HEK293 (cell line): Measurements from ENCODE around the gene MYBPH.

Source experiments
- CTCF ChIA-PET: fragments of 350-600 bp; formaldehyde crosslinking; extraction: SDS; loops from one replicate; lab custom pipeline; 2021; ENCODE audit warnings: antibody characterized with exemption; lab: Yijun Ruan, JAX
- POLR2A ChIA-PET: fragments of 300-600 bp; formaldehyde crosslinking; extraction: SDS; loops from one replicate; lab custom pipeline; 2020; ENCODE audit warnings: antibody characterized with exemption, inconsistent platforms; lab: Yijun Ruan, JAX
- H3K27ac ChIP-seq: fragments of 200-500 bp; sonication (Bioruptor generic); 2 replicates; pipeline ENCODE4 v1.5.1; 2014; ENCODE audit warnings: low read depth, low read length, control low read depth, inconsistent platforms; ENCODE audit errors: extremely low read depth
- H3K36me3 ChIP-seq, 2 experiments: fragments of 200-500 bp in 1 of 2; sonication (Bioruptor generic) in 1 of 2; 1 replicate in 1 of 2; 2 replicates in 1 of 2; pipeline ENCODE4 v1.5.1; 2014 to 2017; ENCODE audit warnings: inconsistent platforms in 2 of 2, low read length in 2 of 2; ENCODE audit not compliant: control insufficient read depth in 2 of 2, insufficient read depth in 1 of 2
- H3K4me1 ChIP-seq: fragments of 200-500 bp; sonication (Bioruptor generic); 2 replicates; pipeline ENCODE4 v1.5.1; 2014; ENCODE audit warnings: mild to moderate bottlenecking, low read length, inconsistent platforms; ENCODE audit not compliant: control insufficient read depth, insufficient read depth
- H3K4me3 ChIP-seq: 2 replicates; pipeline ENCODE4 v1.5.1; 2011; ENCODE audit warnings: low read depth, mild to moderate bottlenecking, control low read depth, low read length, moderate library complexity
- H3K9me3 ChIP-seq: fragments of 200-500 bp; sonication (Bioruptor generic); 2 replicates; pipeline ENCODE4 v1.5.1; 2014; ENCODE audit warnings: low read depth, low read length, inconsistent platforms; ENCODE audit not compliant: control insufficient read depth, insufficient read depth
- CTCF ChIP-seq: fragments of 450-650 bp; formaldehyde crosslinking; IDR thresholded peaks from 2 replicates; pipeline ENCODE4 v1.5.1; 2016; ENCODE audit warnings: missing biosample characterization, missing genetic modification characterization
- HOXA7 ChIP-seq: sonication (generic); formaldehyde crosslinking; IDR thresholded peaks from 2 replicates; pipeline ENCODE4 v1.8.1; 2022; ENCODE audit warnings: missing genetic modification reagents, borderline replicate concordance
- KLF10 ChIP-seq: fragments of 450-650 bp; IDR thresholded peaks from 2 replicates; pipeline ENCODE4 v1.5.1; 2018; ENCODE audit warnings: missing biosample characterization, mild to moderate bottlenecking, missing genetic modification characterization
- KLF16 ChIP-seq: fragments of 450-650 bp; formaldehyde crosslinking; IDR thresholded peaks from 2 replicates; pipeline ENCODE4 v1.5.1; 2017; ENCODE audit warnings: missing biosample characterization, missing genetic modification characterization
- OVOL3 ChIP-seq: fragments of 450-650 bp; formaldehyde crosslinking; IDR thresholded peaks from 2 replicates; pipeline ENCODE4 v1.5.1; 2016; ENCODE audit warnings: missing biosample characterization, missing genetic modification characterization
- SCRT1 ChIP-seq: fragments of 450-650 bp; formaldehyde crosslinking; IDR thresholded peaks from 2 replicates; pipeline ENCODE4 v1.5.1; 2016; ENCODE audit warnings: missing biosample characterization, missing genetic modification characterization, borderline replicate concordance
- SCRT2 ChIP-seq: fragments of 450-650 bp; formaldehyde crosslinking; IDR thresholded peaks from 2 replicates; pipeline ENCODE4 v1.5.1; 2016; ENCODE audit warnings: missing biosample characterization, missing genetic modification characterization
- ZBTB17 ChIP-seq: fragments of 450-650 bp; formaldehyde crosslinking; IDR thresholded peaks from 2 replicates; pipeline ENCODE4 v1.5.1; 2016; ENCODE audit warnings: missing biosample characterization, missing genetic modification characterization
- ZNF19 ChIP-seq: fragments of 450-650 bp; formaldehyde crosslinking; IDR thresholded peaks from 2 replicates; pipeline ENCODE4; 2016; ENCODE audit warnings: missing biosample characterization, missing genetic modification characterization, low read depth
- ZNF350 ChIP-seq: fragments of 450-650 bp; formaldehyde crosslinking; IDR thresholded peaks from 2 replicates; pipeline ENCODE4 v1.5.0; 2017; ENCODE audit warnings: missing biosample characterization, mild to moderate bottlenecking, missing genetic modification characterization
- ZNF514 ChIP-seq: fragments of 450-650 bp; formaldehyde crosslinking; IDR thresholded peaks from 2 replicates; pipeline ENCODE4 v1.5.1; 2016; ENCODE audit warnings: missing biosample characterization, missing genetic modification characterization
- ZNF529 ChIP-seq: fragments of 450-650 bp; formaldehyde crosslinking; IDR thresholded peaks from 2 replicates; pipeline ENCODE4 v1.5.1; 2017; ENCODE audit warnings: missing genetic modification characterization, missing biosample characterization; ENCODE audit not compliant: insufficient replicate concordance
- ZNF530 ChIP-seq: fragments of 450-650 bp; formaldehyde crosslinking; IDR thresholded peaks from 2 replicates; pipeline ENCODE4 v1.5.1; 2016; ENCODE audit warnings: low read depth, missing biosample characterization, missing genetic modification characterization
- ZNF558 ChIP-seq: fragments of 450-650 bp; formaldehyde crosslinking; IDR thresholded peaks from 2 replicates; pipeline ENCODE4 v1.5.1; 2016; ENCODE audit warnings: missing biosample characterization, missing genetic modification characterization
- ZNF561 ChIP-seq: fragments of 450-650 bp; IDR thresholded peaks from 2 replicates; pipeline ENCODE4 v1.5.1; 2018; ENCODE audit warnings: missing biosample characterization, missing genetic modification characterization, borderline replicate concordance
- ZNF585B ChIP-seq: fragments of 450-650 bp; formaldehyde crosslinking; IDR thresholded peaks from 2 replicates; pipeline ENCODE4 v1.5.1; 2016; ENCODE audit warnings: missing biosample characterization, missing genetic modification characterization
- ZNF645 ChIP-seq: fragments of 450-650 bp; formaldehyde crosslinking; IDR thresholded peaks from 2 replicates; pipeline ENCODE4; 2016; ENCODE audit warnings: missing biosample characterization, missing genetic modification characterization
- ZNF654 ChIP-seq: fragments of 450-650 bp; formaldehyde crosslinking; IDR thresholded peaks from 2 replicates; pipeline ENCODE4 v1.5.1; 2016; ENCODE audit warnings: low read depth, missing biosample characterization, missing genetic modification characterization
- ZNF660 ChIP-seq: fragments of 450-650 bp; IDR thresholded peaks from 2 replicates; pipeline ENCODE4 v1.5.1; 2018; ENCODE audit warnings: missing biosample characterization, mild to moderate bottlenecking, missing genetic modification characterization
- ZNF707 ChIP-seq: fragments of 450-650 bp; formaldehyde crosslinking; IDR thresholded peaks from 2 replicates; pipeline ENCODE4 v1.5.1; 2016; ENCODE audit warnings: missing biosample characterization, missing genetic modification characterization
- ZNF830 ChIP-seq: fragments of 450-650 bp; IDR thresholded peaks from 2 replicates; pipeline ENCODE4 v1.5.0; 2018; ENCODE audit warnings: missing biosample characterization, missing genetic modification characterization, low read depth, mild to moderate bottlenecking, moderate library complexity
- ZNF843 ChIP-seq: fragments of 450-650 bp; formaldehyde crosslinking; IDR thresholded peaks from 2 replicates; pipeline ENCODE4 v1.5.1; 2016; ENCODE audit warnings: missing biosample characterization, missing genetic modification characterization
- ZSCAN30 ChIP-seq: fragments of 450-650 bp; IDR thresholded peaks from 2 replicates; pipeline ENCODE4 v1.5.1; 2018; ENCODE audit warnings: missing biosample characterization, mild to moderate bottlenecking, missing genetic modification characterization, moderate library complexity

MYBPH gene

DNA sequence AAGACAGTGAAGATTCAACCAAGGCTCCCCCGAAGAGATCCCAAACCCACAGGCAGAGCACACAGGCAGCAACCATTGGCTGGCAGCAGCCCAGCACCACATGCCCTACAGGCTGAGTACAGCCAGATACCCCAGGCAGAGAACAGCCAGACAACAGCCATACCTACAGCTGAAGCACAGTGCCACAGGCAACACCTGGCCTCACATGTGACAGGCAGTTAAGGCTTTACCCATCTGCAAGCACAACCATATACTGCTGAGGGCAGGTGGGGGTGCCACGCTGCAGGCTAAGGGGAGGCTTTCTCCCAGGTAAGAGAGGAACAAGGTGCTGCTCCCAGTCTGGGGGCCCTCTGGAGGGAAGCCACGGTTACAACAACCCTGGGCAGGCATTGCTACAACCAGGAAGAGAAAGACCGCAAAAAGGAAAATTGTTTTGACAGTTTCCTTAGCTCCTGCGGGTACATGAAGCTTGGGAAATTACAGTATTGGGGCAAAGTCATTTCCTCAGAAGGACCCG lies 41.6 kb upstream of the MYBPH start:
- ChIA-PET POLR2A (no interaction called here), CTCF (interaction anchor here (0.6 to 13.0 kb wide), 20 partner anchors 8 to 188 kb away, joined by 3 to 293 read pairs (median 6); partner anchors contain the start of genes FMOD and MYBPH)
- H3K4me3 ChIP-seq = no peak overlapping the region
- TF ChIP-seq ZNF843 (tag by site-specific recombination) (no peak), CTCF (tag by site-specific recombination) (peak; percentile 32; the same call in 1 of the 2 replicates)
- no peaks in the 10 kb centered on the region for H3K9me3 ChIP-seq
- no peak overlapping the region for H3K27ac ChIP-seq
- no peaks in the 10 kb centered on the region for H3K36me3 ChIP-seq
- no peaks in the 10 kb centered on the region for H3K4me1 ChIP-seq

GRCh38 chr1:203216274-203217138 lies 40.9 kb upstream of the MYBPH start:
- TF ChIP-seq CTCF (tag by site-specific recombination) (peak; percentile 65), ZNF707 (tag by site-specific recombination) (no peak), ZNF19 (tag by site-specific recombination) (no peak), ZNF585B (tag by site-specific recombination) (no peak), ZNF530 (tag by site-specific recombination) (no peak), ZSCAN30 (tag by site-specific recombination) (0 out of 2 replicates have a peak, but pooled peaks have one; percentile 20), OVOL3 (tag by site-specific recombination) (no peak), SCRT1 (tag by site-specific recombination) (no peak; the same call in 1 of the 2 replicates), ZNF514 (tag by site-specific recombination) (no peak), ZNF645 (tag by site-specific recombination) (no peak), ZNF561 (tag by site-specific recombination) (no peak), ZNF529 (tag by site-specific recombination) (no peak), ZNF350 (tag by site-specific recombination) (no peak), SCRT2 (tag by site-specific recombination) (peak; percentile 84), ZNF830 (no peak), ZNF660 (tag by site-specific recombination) (peak; percentile 69; the same call in 1 of the 2 replicates), KLF10 (tag by site-specific recombination) (no peak), ZBTB17 (tag by site-specific recombination) (0 out of 2 replicates have a peak, but pooled peaks have one; percentile 44), ZNF558 (tag by site-specific recombination) (no peak), ZNF654 (tag by site-specific recombination) (peak; percentile 90), KLF16 (no peak), HOXA7 (CRISPR knock-in tag) (no peak)
- POLR2A ChIA-PET = interaction anchor here (1.0 kb wide), 1 partner anchor 98 kb away, joined by 4 read pairs; no protein-coding TSS in a partner anchor

More at GRCh38 chr1:203216274-203217138, 40.9 kb upstream of the MYBPH start:
- no peak overlapping the region for H3K4me3 ChIP-seq
- H3K4me1 ChIP-seq = no peaks in the 10 kb centered on the region
- CTCF ChIA-PET = interaction anchor here (0.6 to 13.0 kb wide), 43 partner anchors 9 to 483 kb away, joined by 3 to 293 read pairs (median 4); partner anchors contain the start of genes ADORA1, CHI3L1, FMOD and MYBPH
- no peaks in the 10 kb centered on the region for H3K36me3 ChIP-seq
- H3K27ac ChIP-seq = no peak overlapping the region
- H3K9me3 ChIP-seq = no peaks in the 10 kb centered on the region
